Peyer's patch (tissue), 4 donors: ENCODE data around the gene SAMSN1.

Experiments
- POLR2A ChIP-seq, 2 donors: fragments of 450-650 bp; IDR thresholded peaks; one replicate each; pipeline ENCODE4 v1.5.1; 2017; ENCODE audit warnings: antibody characterized with exemption in 2 of 2, mild to moderate bottlenecking in 2 of 2, moderate library complexity in 2 of 2
- TF ChIP-seq, protein P1 (sequence below), 6 experiments: fragments of 450-650 bp in 4 of 6; fragments of 200-600 bp in 2 of 6; sonication (generic) in 1 of 6; IDR thresholded peaks; one replicate each; pipeline ENCODE4 v1.5.1; 2017 to 2019; ENCODE audit warnings: antibody characterized with exemption in 6 of 6, mild to moderate bottlenecking in 3 of 6, moderate library complexity in 1 of 6

DNA sequence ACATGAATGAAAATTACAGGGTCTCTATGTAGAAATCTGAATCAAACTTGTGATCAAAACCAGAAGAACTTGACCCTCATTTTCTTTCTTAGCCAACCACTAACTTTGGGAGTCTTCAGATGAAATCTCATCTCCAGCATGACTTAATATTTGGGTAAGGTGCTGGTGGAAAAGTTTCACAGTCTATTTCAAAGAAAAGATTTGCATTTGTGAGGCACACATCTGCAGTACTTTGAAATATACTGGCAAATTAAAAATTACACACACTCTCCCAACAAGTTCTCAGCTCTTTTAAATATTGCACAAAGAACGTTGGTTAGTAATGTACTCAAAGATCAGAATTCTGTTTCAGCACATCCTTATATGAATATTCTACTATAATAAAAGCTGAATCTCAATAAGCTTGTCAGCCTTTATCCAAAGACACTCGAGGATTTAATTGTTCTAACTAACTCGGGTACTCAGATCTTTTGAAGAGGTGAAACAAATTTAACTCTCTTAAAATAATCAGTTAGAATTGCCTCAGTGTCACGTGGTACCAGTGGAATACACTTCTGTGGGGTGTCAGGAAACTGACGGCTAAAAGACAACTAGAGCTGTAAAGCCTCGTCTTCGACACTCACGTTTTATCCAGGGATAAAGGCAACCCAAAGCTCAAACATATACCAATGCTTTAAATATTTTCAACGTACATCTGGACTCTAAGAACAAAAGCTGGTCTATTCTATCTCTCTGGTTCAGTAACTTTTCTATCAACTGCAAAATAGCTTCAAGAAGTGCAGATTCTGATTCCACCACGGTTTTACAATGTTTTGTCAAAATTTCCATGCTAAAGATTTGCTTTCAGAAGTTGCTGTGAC lies 19.0 kb downstream of the SAMSN1 start:
- TF ChIP-seq, protein P1, sequence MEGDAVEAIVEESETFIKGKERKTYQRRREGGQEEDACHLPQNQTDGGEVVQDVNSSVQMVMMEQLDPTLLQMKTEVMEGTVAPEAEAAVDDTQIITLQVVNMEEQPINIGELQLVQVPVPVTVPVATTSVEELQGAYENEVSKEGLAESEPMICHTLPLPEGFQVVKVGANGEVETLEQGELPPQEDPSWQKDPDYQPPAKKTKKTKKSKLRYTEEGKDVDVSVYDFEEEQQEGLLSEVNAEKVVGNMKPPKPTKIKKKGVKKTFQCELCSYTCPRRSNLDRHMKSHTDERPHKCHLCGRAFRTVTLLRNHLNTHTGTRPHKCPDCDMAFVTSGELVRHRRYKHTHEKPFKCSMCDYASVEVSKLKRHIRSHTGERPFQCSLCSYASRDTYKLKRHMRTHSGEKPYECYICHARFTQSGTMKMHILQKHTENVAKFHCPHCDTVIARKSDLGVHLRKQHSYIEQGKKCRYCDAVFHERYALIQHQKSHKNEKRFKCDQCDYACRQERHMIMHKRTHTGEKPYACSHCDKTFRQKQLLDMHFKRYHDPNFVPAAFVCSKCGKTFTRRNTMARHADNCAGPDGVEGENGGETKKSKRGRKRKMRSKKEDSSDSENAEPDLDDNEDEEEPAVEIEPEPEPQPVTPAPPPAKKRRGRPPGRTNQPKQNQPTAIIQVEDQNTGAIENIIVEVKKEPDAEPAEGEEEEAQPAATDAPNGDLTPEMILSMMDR (IDR thresholded peaks at IDR 0.05) = no peak
- TF ChIP-seq POLR2A (IDR thresholded peaks at IDR 0.05) = no peak
